GM12878 (cell line): Measurements from ENCODE around the gene ALOX12. TPM values are rescaled to one million over a fixed set of nuclear protein-coding genes. Genes with fewer than 3 reads are reported as not detected.

ENCODE experiments used
- ATAC-seq: fragments of 200-7000 bp; cut with Tn5 transposase; 3 replicates; pipeline ENCODE4 v1.9.1; 2020; ENCODE audit warnings: mild to moderate bottlenecking, moderate library complexity
- BruUV-seq: library from RNA; stranded (reverse); fragments of 400-500 nt; replicated peaks from 2 replicates; lab custom pipeline; 2021; lab: Mats Ljungman, UMichigan
- CTCF ChIA-PET: fragments of 300-600 bp; sonication (Branson Sonifier 250); formaldehyde crosslinking; extraction: SDS; loops from one replicate; lab custom pipeline; 2021; ENCODE audit warnings: inconsistent platforms; lab: Yijun Ruan, JAX
- POLR2A ChIA-PET: fragments of 350-600 bp; formaldehyde crosslinking; extraction: SDS; loops from one replicate; lab custom pipeline; 2021; ENCODE audit warnings: inconsistent platforms; lab: Charles Lee
- RAD21 ChIA-PET: fragments of 300-600 bp; sonication (Branson Sonifier 250); formaldehyde crosslinking; loops from one replicate; lab custom pipeline; 2023; ENCODE audit warnings: antibody characterized with exemption; ENCODE audit not compliant: unreplicated experiment; lab: Charles Lee
- SMC1A ChIA-PET: fragments of 300-600 bp; sonication (Branson Sonifier 250); formaldehyde crosslinking; loops from one replicate; lab custom pipeline; 2023; ENCODE audit not compliant: unreplicated experiment, uncharacterized antibody; lab: Charles Lee
- DNase-seq: peaks from one replicate; pipeline ENCODE4 v3.0.0-alpha.2; 2011; ENCODE audit warnings: low read depth, low spot score
- FAIRE-seq: peaks from 3 replicates; lab custom pipeline; 2011; peaks lifted over from hg19 to GRCh38; lab: Jason Lieb, UNC
- H2AFZ ChIP-seq: 2 replicates; pipeline ENCODE4 v1.6.0; 2011; ENCODE audit warnings: low read depth, low read length, control low read depth; ENCODE audit not compliant: control insufficient read depth
- H3K27ac ChIP-seq: 2 replicates; pipeline ENCODE4 v1.5.1; 2011; ENCODE audit warnings: control low read depth; ENCODE audit not compliant: control insufficient read depth, insufficient read depth
- H3K27me3 ChIP-seq, 2 experiments: replicated peaks in 1 of 2; 2 replicates each; pipeline versions ENCODE4 v1.6.0 to v1.6.1; 2011; ENCODE audit warnings: low read length in 1 of 2; ENCODE audit not compliant: control insufficient read depth in 2 of 2, insufficient read depth in 2 of 2
- H3K36me3 ChIP-seq, 2 experiments: 2 replicates each; pipeline ENCODE4 v1.5.1; 2011; ENCODE audit warnings: low read length in 1 of 2; ENCODE audit not compliant: control insufficient read depth in 2 of 2, insufficient read depth in 2 of 2
- H3K4me1 ChIP-seq: 2 replicates; pipeline ENCODE4 v1.6.1; 2011; ENCODE audit warnings: mild to moderate bottlenecking, low read length, moderate library complexity, mixed read lengths; ENCODE audit not compliant: control insufficient read depth, insufficient read depth
- H3K4me2 ChIP-seq: 2 replicates; pipeline ENCODE4 v1.6.0; 2011; ENCODE audit warnings: control low read depth; ENCODE audit not compliant: control insufficient read depth, insufficient read depth
- H3K4me3 ChIP-seq: fragments of 200-600 bp; sonication (generic); 2 replicates; pipeline ENCODE4 v1.5.1; 2016
- H3K79me2 ChIP-seq: 2 replicates; pipeline ENCODE4 v1.6.0; 2011; ENCODE audit warnings: low read length; ENCODE audit not compliant: control insufficient read depth, insufficient read depth
- H3K9ac ChIP-seq: 2 replicates; pipeline ENCODE4 v1.8.0; 2011; ENCODE audit warnings: low read length, control low read depth, mixed read lengths; ENCODE audit not compliant: control insufficient read depth, insufficient read depth
- H3K9me3 ChIP-seq: replicated peaks from 3 replicates; pipeline ENCODE4 v1.5.1; 2011; ENCODE audit warnings: mild to moderate bottlenecking, low read length; ENCODE audit not compliant: control insufficient read depth, insufficient read depth
- H4K20me1 ChIP-seq: 2 replicates; pipeline ENCODE4 v1.6.0; 2011; ENCODE audit not compliant: control insufficient read depth, insufficient read depth
- CBX5 ChIP-seq: sonication (generic); IDR thresholded peaks from 2 replicates; pipeline ENCODE4 v1.6.1; 2016; ENCODE audit warnings: low read depth, moderate library complexity, mild to moderate bottlenecking, inconsistent platforms
- CEBPB ChIP-seq, 2 experiments: fragments of 150-350 bp in 1 of 2; IDR thresholded peaks; 2 replicates each; pipeline ENCODE4 v1.6.1; 2012 to 2014; ENCODE audit warnings: low read depth in 2 of 2, low read length in 2 of 2, borderline replicate concordance in 1 of 2, inconsistent platforms in 1 of 2
- CTCF ChIP-seq, 3 experiments: IDR thresholded peaks in 2 of 3; conservative IDR thresholded peaks in 1 of 3; 2 replicates each; pipeline ENCODE4 v1.5.1; 2011; ENCODE audit warnings: low read depth in 3 of 3, low read length in 3 of 3, mild to moderate bottlenecking in 3 of 3, control low read depth in 2 of 3, moderate library complexity in 2 of 3, inconsistent platforms in 1 of 3, mixed read lengths in 1 of 3; ENCODE audit not compliant: control insufficient read depth in 2 of 3, insufficient read depth in 1 of 3; ENCODE audit errors: extremely low read depth in 1 of 3
- E2F8 ChIP-seq: fragments of 450-650 bp; IDR thresholded peaks from 2 replicates; pipeline ENCODE4 v1.6.1; 2018; ENCODE audit warnings: mild to moderate bottlenecking, low read depth, moderate library complexity; ENCODE audit not compliant: partially characterized antibody
- EGR1 ChIP-seq, 2 experiments: IDR thresholded peaks; 1 replicate in 1 of 2; 2 replicates in 1 of 2; pipeline ENCODE4 v1.6.1; 2011 to 2012; ENCODE audit warnings: low read depth in 2 of 2, low read length in 2 of 2, borderline replicate concordance in 1 of 2, mild to moderate bottlenecking in 1 of 2, moderate library complexity in 1 of 2
- EP300 ChIP-seq, 2 experiments: fragments of 150-350 bp in 1 of 2; IDR thresholded peaks; 2 replicates each; pipeline ENCODE4 v1.6.1; 2011 to 2012; ENCODE audit warnings: low read depth in 2 of 2, low read length in 2 of 2, borderline replicate concordance in 1 of 2, improper control_type of control experiment in 1 of 2, inconsistent platforms in 1 of 2; ENCODE audit not compliant: control insufficient read depth in 1 of 2
- HDAC2 ChIP-seq: fragments of 200-600 bp; sonication (generic); IDR thresholded peaks from 2 replicates; pipeline ENCODE4 v1.6.1; 2017
- IRF5 ChIP-seq: fragments of 450-650 bp; IDR thresholded peaks from 2 replicates; pipeline ENCODE4 v1.6.1; 2017; ENCODE audit warnings: borderline replicate concordance
- KAT2A ChIP-seq: conservative IDR thresholded peaks from 2 replicates; pipeline ENCODE4 v1.6.1; 2011; ENCODE audit warnings: low read depth, low read length; ENCODE audit not compliant: control insufficient read depth
- NR2C1 ChIP-seq: fragments of 450-650 bp; IDR thresholded peaks from 2 replicates; pipeline ENCODE4 v1.6.1; 2017; ENCODE audit warnings: antibody characterized with exemption, mild to moderate bottlenecking, moderate library complexity
- NRF1 ChIP-seq: conservative IDR thresholded peaks from 2 replicates; pipeline ENCODE4 v1.6.1; 2011; ENCODE audit warnings: mild to moderate bottlenecking, low read depth, low read length, improper control_type of control experiment
- PAX5 ChIP-seq: IDR thresholded peaks from 2 replicates; pipeline ENCODE4 v1.6.1; 2011; ENCODE audit warnings: low read depth, low read length, borderline replicate concordance
- SP1 ChIP-seq: IDR thresholded peaks from one replicate; pipeline ENCODE4 v1.6.1; 2011; ENCODE audit warnings: low read depth, low read length
- ZNF207 ChIP-seq: fragments of 450-650 bp; IDR thresholded peaks from 2 replicates; pipeline ENCODE4 v1.6.1; 2014; ENCODE audit warnings: antibody characterized with exemption, mild to moderate bottlenecking, borderline replicate concordance
- ZNF622 ChIP-seq: fragments of 450-650 bp; IDR thresholded peaks from 2 replicates; pipeline ENCODE4 v1.6.1; 2017; ENCODE audit warnings: mild to moderate bottlenecking, inconsistent platforms
- WGBS: methylation state at CpG from one replicate; pipeline ENCODE4 v1.1.6; 2016; ENCODE audit warnings: low lambda C conversion rate; ENCODE audit not compliant: insufficient replicate concordance, insufficient coverage; ENCODE audit errors: missing lambda C conversion rate; 5-methylcytosine and 5-hydroxymethylcytosine counted together
- in situ Hi-C: fragments of 300-500 bp; cut with MboI; formaldehyde crosslinking; loops from 9 replicates; pipeline ENCODE4 v1.14.3; 2018; ENCODE audit warnings: mixed read lengths
- intact Hi-C: fragments of 100-400 bp; cut with micrococcal nuclease; formaldehyde crosslinking; loops from one replicate; pipeline ENCODE4 v1.14.2; 2022; ENCODE audit not compliant: unreplicated experiment
- polyA plus RNA-seq, 11 experiments: library from polyadenylated mRNA; depleted of rRNA in 4 of 11; unstranded in 6 of 11; stranded (reverse) in 5 of 11; fragments of >200 nt; fragmentation: Nextera tagmentation in 4 of 11; fragmentation: Illumina TruSeq in 1 of 11; extraction: Ambion mirVana in 4 of 11; extraction: Trizol in 1 of 11; gene quantifications; 1 replicate in 1 of 11; 2 replicates in 10 of 11; pipeline versions ENCODE4 v1.2.1 to v1.2.3, GENCODE V29; 2011 to 2016; ENCODE audit warnings: inconsistent platforms in 2 of 11, missing spikeins in 2 of 11, low read depth in 1 of 11
- total RNA-seq, 4 experiments: library from RNA; depleted of rRNA in 3 of 4; stranded (reverse); fragments of >200 nt in 3 of 4; fragmentation: Illumina TruSeq in 1 of 4; extraction: Trizol in 1 of 4; gene quantifications; 2 replicates each; pipeline versions ENCODE4 v1.2.1 to v1.2.3, GENCODE V29; 2013 to 2021

ALOX12 gene
- total and polyA plus RNA-seq, 10 of the 15 experiments (the other 5 are each of a cell fraction or from before 2014, with no cell fraction given), result 0.23 to 0.82 (median 0.58) TPM; not detected in 6

- TF ChIP-seq SP1 (no peak), CTCF (IDR thresholded peaks at IDR 0.05 in 2 of 3, conservative IDR thresholded peaks at IDR 0.05 in 1 of 3; ENCODE audit: control insufficient read depth in 2 of 3, extremely low read depth in 1 of 3, insufficient read depth in 1 of 3, low read depth in 3 of 3, low read length in 3 of 3) (no peak), CEBPB (IDR thresholded peaks at IDR 0.05; ENCODE audit: borderline replicate concordance in 1 of 2, low read depth in 2 of 2, low read length in 2 of 2) (no peak), PAX5 (no peak), NR2C1 (no peak)
These were observed 27.9 kb downstream of the ALOX12 start (continued) for GRCh38 chr17:7023576-7024401.

- no peaks in the 10 kb centered on the region for H3K79me2 ChIP-seq
- SMC1A ChIA-PET, result interaction anchor here (1.1 to 2.6 kb wide), 3 partner anchors 14 to 22 kb away, joined by 3 to 9 read pairs (median 3); no protein-coding TSS in a partner anchor
- WGBS, result 91% methylated on average over 8 of the region's 8 CpGs
- TF ChIP-seq EGR1 (IDR thresholded peaks at IDR 0.05; ENCODE audit: borderline replicate concordance in 1 of 2, low read depth in 2 of 2, low read length in 2 of 2), result no peak
- no peak for TF ChIP-seq IRF5
- no peak for TF ChIP-seq EP300 (IDR thresholded peaks at IDR 0.05; ENCODE audit: borderline replicate concordance in 1 of 2, control insufficient read depth in 1 of 2, low read depth in 2 of 2, low read length in 2 of 2)
- TF ChIP-seq ZNF207, result no peak
- TF ChIP-seq E2F8, result no peak
- no peak for TF ChIP-seq HDAC2
- no peak for TF ChIP-seq ZNF622
- no peak for TF ChIP-seq NRF1
- TF ChIP-seq CBX5, result no peak
- no peak for TF ChIP-seq KAT2A
These were observed 28.5 kb downstream of the ALOX12 start for GRCh38 chr17:7024402-7024785.

More at GRCh38 chr17:7024402-7024785, 28.5 kb downstream of the ALOX12 start:
- ChIA-PET RAD21 (interaction anchor here (1.3 to 1.8 kb wide), 3 partner anchors 10 to 97 kb away, joined by 3 to 7 read pairs (median 5); partner anchors contain the start of gene SLC16A13), CTCF (interaction anchor here (0.8 to 4.6 kb wide), 6 partner anchors 9 to 114 kb away, joined by 3 to 49 read pairs (median 5); a partner anchor contains a TSS), POLR2A (interaction anchor here (0.9 to 5.4 kb wide), 7 partner anchors 9 to 547 kb away, joined by 3 to 39 read pairs (median 3); partner anchors contain the start of gene SLC16A13)
- H3K36me3 ChIP-seq, result no peaks in the 10 kb centered on the region
- H3K27ac ChIP-seq, result no peak overlapping the region
- ATAC-seq, result no peak
- H3K4me1 ChIP-seq, result peaks cover 15% of the 10 kb centered on the region
- intact Hi-C loops, result no loop called here
- no TSS peak for BruUV-seq
- no peaks in the 10 kb centered on the region for H3K9me3 ChIP-seq
- in situ Hi-C loops, result no loop called here
- H3K4me3 ChIP-seq, result no peak overlapping the region
- H3K27me3 ChIP-seq, result no peaks in the 10 kb centered on the region
- no peak for DNase-seq
- no peaks in the 10 kb centered on the region for H4K20me1 ChIP-seq
- no peak overlapping the region for H3K4me2 ChIP-seq
- H2AFZ ChIP-seq, result no peak overlapping the region
- FAIRE-seq, result no peak
- no peak overlapping the region for H3K9ac ChIP-seq
